Stimulated activated CD8-positive, alpha-beta memory T cell treated with anti-CD3 and anti-CD28 coated beads, Interleukin-4, amount 100 ng/mL, for 24 hours (primary cell): Measurements from ENCODE around the gene PNMA1.

Source experiments
- DNase-seq: peaks from one replicate; pipeline ENCODE4 v3.0.0-alpha.2; 2020; ENCODE audit warnings: low read depth

The PNMA1 gene

GRCh38 chr14:73736842-73737241, 22.7 kb upstream of the PNMA1 start:
- DNase-seq = no peak

GRCh38 chr14:73732006-73732405, 17.8 kb upstream of the PNMA1 start:
- DNase-seq = no peak

GRCh38 chr14:73731111-73731510, 16.9 kb upstream of the PNMA1 start:
- no peak for DNase-seq

GRCh38 chr14:73729556-73730265, 15.5 kb upstream of the PNMA1 start:
- no peak for DNase-seq

- DNase-seq = peak; percentile 78
Measured at GRCh38 chr14:73728717-73729330, 14.6 kb upstream of the PNMA1 start.

- DNase-seq = no peak
Measured at GRCh38 chr14:73727166-73727565, 13.0 kb upstream of the PNMA1 start.

GRCh38 chr14:73726025-73726961, 12.1 kb upstream of the PNMA1 start:
- no peak for DNase-seq

- no peak for DNase-seq
Measured at GRCh38 chr14:73725116-73726024, 11.2 kb upstream of the PNMA1 start.

- no peak for DNase-seq
Measured at GRCh38 chr14:73724696-73725095, 10.5 kb upstream of the PNMA1 start.

GRCh38 chr14:73723797-73724661, 9.8 kb upstream of the PNMA1 start:
- DNase-seq = no peak

GRCh38 chr14:73723406-73723796, 9.2 kb upstream of the PNMA1 start:
- DNase-seq = no peak

- no peak for DNase-seq
Measured at GRCh38 chr14:73722581-73722980, 8.4 kb upstream of the PNMA1 start.

GRCh38 chr14:73721101-73721821, 7.1 kb upstream of the PNMA1 start:
- DNase-seq = no peak

- no peak for DNase-seq
Measured at GRCh38 chr14:73720636-73721035, 6.5 kb upstream of the PNMA1 start.

GRCh38 chr14:73719791-73720190, 5.6 kb upstream of the PNMA1 start:
- DNase-seq = no peak

GRCh38 chr14:73719361-73719760, 5.2 kb upstream of the PNMA1 start:
- DNase-seq = no peak

- DNase-seq = no peak
Measured at GRCh38 chr14:73718418-73719251, 4.5 kb upstream of the PNMA1 start.

GRCh38 chr14:73717711-73718417, 3.7 kb upstream of the PNMA1 start:
- no peak for DNase-seq

- no peak for DNase-seq
Measured at GRCh38 chr14:73717266-73717665, 3.1 kb upstream of the PNMA1 start.
